GM23338 (cell line): ENCODE results near the gene TMEM175. TPM values are rescaled to one million over a fixed set of nuclear protein-coding genes. Genes with fewer than 3 reads are reported as not detected.

Experiments used
- ATAC-seq: fragments of 200-7000 bp; cut with Tn5 transposase; 3 replicates; pipeline ENCODE4 v1.9.1; 2020
- DNase-seq: peaks from one replicate; pipeline ENCODE4 v3.0.0-alpha.2; 2015; ENCODE audit warnings: low spot score
- H2AFZ ChIP-seq: fragments of 200-600 bp; sonication (generic); 2 replicates; pipeline ENCODE4 v1.8.0; 2016; ENCODE audit warnings: antibody characterized with exemption, mild to moderate bottlenecking, moderate library complexity
- H3F3A ChIP-seq: fragments of 200-600 bp; sonication (generic); replicated peaks from 2 replicates; pipeline ENCODE4 v1.8.0; 2017; ENCODE audit warnings: antibody characterized with exemption, mixed run types, low read depth
- H3K27ac ChIP-seq: fragments of 200-600 bp; sonication (generic); 2 replicates; pipeline ENCODE4 v1.6.1; 2016; ENCODE audit warnings: low read depth
- H3K27me3 ChIP-seq: fragments of 200-600 bp; sonication (generic); 2 replicates; pipeline ENCODE4 v1.8.0; 2016; ENCODE audit warnings: mild to moderate bottlenecking, mixed run types, moderate library complexity; ENCODE audit not compliant: insufficient read depth
- H3K36me3 ChIP-seq: fragments of 200-600 bp; sonication (generic); 2 replicates; pipeline ENCODE4 v1.8.0; 2016; ENCODE audit warnings: mild to moderate bottlenecking; ENCODE audit not compliant: insufficient read depth
- H3K4me1 ChIP-seq: fragments of 200-600 bp; sonication (generic); 2 replicates; pipeline ENCODE4 v1.8.0; 2016; ENCODE audit warnings: mild to moderate bottlenecking, moderate library complexity; ENCODE audit not compliant: insufficient read depth
- H3K4me2 ChIP-seq: fragments of 200-600 bp; sonication (generic); 2 replicates; pipeline ENCODE4 v1.7.1; 2017; ENCODE audit warnings: mixed run types
- H3K4me3 ChIP-seq: fragments of 200-600 bp; sonication (generic); 2 replicates; pipeline ENCODE4 v1.6.1; 2016; ENCODE audit warnings: mixed run types
- H3K79me2 ChIP-seq: fragments of 200-600 bp; sonication (generic); replicated peaks from 2 replicates; pipeline ENCODE4 v1.8.0; 2017; ENCODE audit warnings: mild to moderate bottlenecking; ENCODE audit not compliant: insufficient read depth
- H3K9me2 ChIP-seq: fragments of 200-600 bp; sonication (generic); 2 replicates; pipeline ENCODE4 v1.8.0; 2017; ENCODE audit not compliant: insufficient read depth
- H4K20me1 ChIP-seq: fragments of 200-600 bp; sonication (generic); replicated peaks from 2 replicates; pipeline ENCODE4 v1.8.0; 2017; ENCODE audit warnings: mild to moderate bottlenecking; ENCODE audit not compliant: insufficient read depth
- H3K27ac Mint-ChIP-seq: 2 replicates; pipeline ENCODE4 v1.8.0; 2020; ENCODE audit warnings: inconsistent platforms, mild to moderate bottlenecking, moderate library complexity, mixed read lengths
- H3K27me3 Mint-ChIP-seq: 3 replicates; pipeline ENCODE4 v1.8.0; 2022; ENCODE audit warnings: low read depth, mild to moderate bottlenecking, moderate library complexity, mixed read lengths, inconsistent platforms; ENCODE audit not compliant: insufficient read depth, poor library complexity
- H3K36me3 Mint-ChIP-seq: 3 replicates; pipeline ENCODE4 v1.8.0; 2021; ENCODE audit warnings: low read depth, mild to moderate bottlenecking, inconsistent platforms, moderate library complexity, mixed read lengths
- H3K4me1 Mint-ChIP-seq: 3 replicates; pipeline ENCODE4 v1.8.0; 2020; ENCODE audit warnings: mild to moderate bottlenecking, inconsistent platforms, mixed read lengths
- H3K4me3 Mint-ChIP-seq: 3 replicates; pipeline ENCODE4 v1.8.0; 2021; ENCODE audit warnings: moderate library complexity, mild to moderate bottlenecking, inconsistent platforms, mixed read lengths
- H3K9me3 Mint-ChIP-seq: 3 replicates; pipeline ENCODE4 v1.8.0; 2020; ENCODE audit warnings: moderate library complexity, mild to moderate bottlenecking, inconsistent platforms, mixed read lengths
- CREB1 ChIP-seq: fragments of 250-450 bp; sonication (Bioruptor Pico); IDR thresholded peaks from 2 replicates; pipeline ENCODE4 v1.5.0; 2020; ENCODE audit warnings: low read depth, mild to moderate bottlenecking, moderate library complexity
- ETS1 ChIP-seq: IDR thresholded peaks from 2 replicates; pipeline ENCODE4 v1.6.1; 2016; ENCODE audit warnings: antibody characterized with exemption
- EZH2 ChIP-seq: fragments of 200-600 bp; sonication (generic); IDR thresholded peaks from one replicate; pipeline ENCODE4 v1.8.0; 2017; ENCODE audit warnings: antibody characterized with exemption, mild to moderate bottlenecking, low read depth; ENCODE audit not compliant: unreplicated experiment
- EZH2phosphoT487 ChIP-seq: fragments of 200-600 bp; sonication (generic); IDR thresholded peaks from one replicate; pipeline ENCODE4 v1.8.1; 2018; ENCODE audit warnings: antibody characterized with exemption; ENCODE audit not compliant: unreplicated experiment
- JUNB ChIP-seq: IDR thresholded peaks from one replicate; pipeline ENCODE4 v1.6.1; 2016; ENCODE audit warnings: antibody characterized with exemption; ENCODE audit not compliant: unreplicated experiment
- NANOG ChIP-seq: IDR thresholded peaks from 2 replicates; pipeline ENCODE4 v1.6.1; 2016; ENCODE audit warnings: antibody characterized with exemption, borderline replicate concordance
- POLR2AphosphoS5 ChIP-seq: IDR thresholded peaks from 2 replicates; pipeline ENCODE4 v1.6.1; 2016; ENCODE audit warnings: antibody characterized with exemption, low read depth
- STAT1 ChIP-seq: IDR thresholded peaks from one replicate; pipeline ENCODE4 v1.6.1; 2016; ENCODE audit warnings: antibody characterized with exemption; ENCODE audit not compliant: unreplicated experiment
- ZNF114 ChIP-seq: fragments of 250-450 bp; sonication (Bioruptor Pico); IDR thresholded peaks from 2 replicates; pipeline ENCODE4 v1.5.0; 2020; ENCODE audit warnings: mild to moderate bottlenecking, moderate library complexity
- ZNF331 ChIP-seq: fragments of 250-450 bp; sonication (Bioruptor Pico); IDR thresholded peaks from 2 replicates; pipeline ENCODE4 v1.5.0; 2020; ENCODE audit warnings: low read depth, mild to moderate bottlenecking, moderate library complexity
- polyA plus RNA-seq: library from polyadenylated mRNA; unstranded; fragments of >200 nt; fragmentation: Nextera tagmentation; extraction: Ambion mirVana; gene quantifications from 2 replicates; pipeline ENCODE4 v1.2.1, GENCODE V29; 2016
- total RNA-seq: library from RNA; depleted of rRNA; stranded (reverse); fragments of >200 nt; shearing (Covaris generic); gene quantifications from 2 replicates; pipeline ENCODE4 v1.2.3, GENCODE V29; 2014
- TF ChIP-seq, protein P1 (sequence below): fragments of 250-450 bp; sonication (Bioruptor Pico); IDR thresholded peaks from 2 replicates; pipeline ENCODE4 v1.5.0; 2020; ENCODE audit warnings: mild to moderate bottlenecking, moderate library complexity
- TF ChIP-seq, protein P2 (sequence below): IDR thresholded peaks from one replicate; pipeline ENCODE4 v1.6.1; 2018; ENCODE audit warnings: antibody characterized with exemption; ENCODE audit not compliant: unreplicated experiment
- TF ChIP-seq, protein P3 (sequence below), 2 experiments: fragments of 200-600 bp in 1 of 2; sonication (generic) in 1 of 2; conservative IDR thresholded peaks; 2 replicates each; pipeline versions ENCODE4 v1.5.1 to v1.6.1; 2016 to 2017; ENCODE audit warnings: antibody characterized with exemption in 2 of 2, low read depth in 2 of 2, mild to moderate bottlenecking in 2 of 2, moderate library complexity in 1 of 2

The TMEM175 gene
- total and polyA plus RNA-seq, 2 experiments from 2014 or later: 8.0 to 11.4 TPM

DNA sequence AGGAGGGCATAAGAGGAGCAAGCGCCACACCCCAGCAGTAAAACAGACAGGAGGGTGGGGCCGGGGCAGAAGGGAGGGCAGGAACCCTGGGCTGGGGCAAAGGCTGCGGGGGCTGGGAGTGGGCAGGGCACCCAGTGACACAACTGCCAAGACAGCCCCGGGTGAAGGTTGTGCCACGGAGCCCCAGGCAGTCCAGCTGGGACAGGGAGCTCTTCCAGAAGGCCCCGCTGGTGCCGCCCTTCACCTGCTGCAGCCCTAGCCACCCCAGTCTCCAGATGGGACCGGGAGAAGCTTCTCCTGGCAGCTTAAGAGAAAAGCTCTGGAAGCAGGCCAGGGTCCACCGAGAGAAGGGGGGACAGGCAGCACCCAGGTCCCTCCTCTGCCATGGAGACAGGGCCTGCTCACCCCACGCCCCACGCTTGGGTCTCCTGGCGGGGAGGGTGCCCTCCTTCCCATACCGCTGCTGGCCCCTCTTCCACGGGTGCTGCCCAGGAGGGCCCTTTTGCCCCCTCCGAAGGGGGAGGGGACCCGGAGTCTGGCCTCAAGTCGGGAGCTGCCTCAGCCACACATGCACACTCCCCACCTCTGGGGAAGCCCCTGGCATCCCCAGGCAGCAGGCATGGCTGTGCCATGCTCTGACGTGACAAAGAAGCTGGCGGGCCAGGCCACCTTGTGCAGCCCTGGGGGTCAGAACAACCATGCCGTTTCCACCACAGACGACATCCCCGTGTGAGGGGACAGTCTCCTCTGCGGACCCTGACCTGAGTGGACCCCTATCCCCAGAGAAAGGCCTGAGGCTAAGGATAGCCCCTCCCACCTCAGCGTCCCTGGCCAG is 39.6 kb downstream of the TMEM175 start:
- Histone ChIP-seq H3K4me1 (no peaks in the 10 kb centered on the region), H3K27ac (no peak overlapping the region), H3F3A (peaks cover 4% of the 10 kb centered on the region; the same call in 1 of the 2 replicates), H3K27me3 (peaks cover 20% of the 10 kb centered on the region; the same call in 1 of the 2 replicates), H3K4me2 (peak overlapping the region; percentile 83), H4K20me1 (no peaks in the 10 kb centered on the region), H3K9me2 (no peaks in the 10 kb centered on the region), H3K4me3 (peak overlapping the region; percentile 87), H2AFZ (no peak overlapping the region), H3K79me2 (no peaks in the 10 kb centered on the region), H3K36me3 (no peaks in the 10 kb centered on the region)
- DNase-seq: no peak
- no peak for ATAC-seq
- Mint-ChIP-seq H3K27me3 (peaks cover 24% of the 10 kb centered on the region), H3K27ac (no peak overlapping the region), H3K9me3 (peaks cover 16% of the 10 kb centered on the region; the same call in 1 of the 3 replicates), H3K4me3 (0 out of 3 replicates have a peak overlapping the region, but pooled peaks have one; percentile 54), H3K36me3 (no peaks in the 10 kb centered on the region), H3K4me1 (no peaks in the 10 kb centered on the region)
- TF ChIP-seq ETS1 (no peak), ZNF114 (CRISPR knock-in tag) (no peak), EZH2 (no peak), JUNB (no peak), STAT1 (no peak), NANOG (no peak), EZH2phosphoT487 (no peak), CREB1 (CRISPR knock-in tag) (no peak), ZNF331 (no peak), POLR2AphosphoS5 (no peak)
- TF ChIP-seq, protein P1, sequence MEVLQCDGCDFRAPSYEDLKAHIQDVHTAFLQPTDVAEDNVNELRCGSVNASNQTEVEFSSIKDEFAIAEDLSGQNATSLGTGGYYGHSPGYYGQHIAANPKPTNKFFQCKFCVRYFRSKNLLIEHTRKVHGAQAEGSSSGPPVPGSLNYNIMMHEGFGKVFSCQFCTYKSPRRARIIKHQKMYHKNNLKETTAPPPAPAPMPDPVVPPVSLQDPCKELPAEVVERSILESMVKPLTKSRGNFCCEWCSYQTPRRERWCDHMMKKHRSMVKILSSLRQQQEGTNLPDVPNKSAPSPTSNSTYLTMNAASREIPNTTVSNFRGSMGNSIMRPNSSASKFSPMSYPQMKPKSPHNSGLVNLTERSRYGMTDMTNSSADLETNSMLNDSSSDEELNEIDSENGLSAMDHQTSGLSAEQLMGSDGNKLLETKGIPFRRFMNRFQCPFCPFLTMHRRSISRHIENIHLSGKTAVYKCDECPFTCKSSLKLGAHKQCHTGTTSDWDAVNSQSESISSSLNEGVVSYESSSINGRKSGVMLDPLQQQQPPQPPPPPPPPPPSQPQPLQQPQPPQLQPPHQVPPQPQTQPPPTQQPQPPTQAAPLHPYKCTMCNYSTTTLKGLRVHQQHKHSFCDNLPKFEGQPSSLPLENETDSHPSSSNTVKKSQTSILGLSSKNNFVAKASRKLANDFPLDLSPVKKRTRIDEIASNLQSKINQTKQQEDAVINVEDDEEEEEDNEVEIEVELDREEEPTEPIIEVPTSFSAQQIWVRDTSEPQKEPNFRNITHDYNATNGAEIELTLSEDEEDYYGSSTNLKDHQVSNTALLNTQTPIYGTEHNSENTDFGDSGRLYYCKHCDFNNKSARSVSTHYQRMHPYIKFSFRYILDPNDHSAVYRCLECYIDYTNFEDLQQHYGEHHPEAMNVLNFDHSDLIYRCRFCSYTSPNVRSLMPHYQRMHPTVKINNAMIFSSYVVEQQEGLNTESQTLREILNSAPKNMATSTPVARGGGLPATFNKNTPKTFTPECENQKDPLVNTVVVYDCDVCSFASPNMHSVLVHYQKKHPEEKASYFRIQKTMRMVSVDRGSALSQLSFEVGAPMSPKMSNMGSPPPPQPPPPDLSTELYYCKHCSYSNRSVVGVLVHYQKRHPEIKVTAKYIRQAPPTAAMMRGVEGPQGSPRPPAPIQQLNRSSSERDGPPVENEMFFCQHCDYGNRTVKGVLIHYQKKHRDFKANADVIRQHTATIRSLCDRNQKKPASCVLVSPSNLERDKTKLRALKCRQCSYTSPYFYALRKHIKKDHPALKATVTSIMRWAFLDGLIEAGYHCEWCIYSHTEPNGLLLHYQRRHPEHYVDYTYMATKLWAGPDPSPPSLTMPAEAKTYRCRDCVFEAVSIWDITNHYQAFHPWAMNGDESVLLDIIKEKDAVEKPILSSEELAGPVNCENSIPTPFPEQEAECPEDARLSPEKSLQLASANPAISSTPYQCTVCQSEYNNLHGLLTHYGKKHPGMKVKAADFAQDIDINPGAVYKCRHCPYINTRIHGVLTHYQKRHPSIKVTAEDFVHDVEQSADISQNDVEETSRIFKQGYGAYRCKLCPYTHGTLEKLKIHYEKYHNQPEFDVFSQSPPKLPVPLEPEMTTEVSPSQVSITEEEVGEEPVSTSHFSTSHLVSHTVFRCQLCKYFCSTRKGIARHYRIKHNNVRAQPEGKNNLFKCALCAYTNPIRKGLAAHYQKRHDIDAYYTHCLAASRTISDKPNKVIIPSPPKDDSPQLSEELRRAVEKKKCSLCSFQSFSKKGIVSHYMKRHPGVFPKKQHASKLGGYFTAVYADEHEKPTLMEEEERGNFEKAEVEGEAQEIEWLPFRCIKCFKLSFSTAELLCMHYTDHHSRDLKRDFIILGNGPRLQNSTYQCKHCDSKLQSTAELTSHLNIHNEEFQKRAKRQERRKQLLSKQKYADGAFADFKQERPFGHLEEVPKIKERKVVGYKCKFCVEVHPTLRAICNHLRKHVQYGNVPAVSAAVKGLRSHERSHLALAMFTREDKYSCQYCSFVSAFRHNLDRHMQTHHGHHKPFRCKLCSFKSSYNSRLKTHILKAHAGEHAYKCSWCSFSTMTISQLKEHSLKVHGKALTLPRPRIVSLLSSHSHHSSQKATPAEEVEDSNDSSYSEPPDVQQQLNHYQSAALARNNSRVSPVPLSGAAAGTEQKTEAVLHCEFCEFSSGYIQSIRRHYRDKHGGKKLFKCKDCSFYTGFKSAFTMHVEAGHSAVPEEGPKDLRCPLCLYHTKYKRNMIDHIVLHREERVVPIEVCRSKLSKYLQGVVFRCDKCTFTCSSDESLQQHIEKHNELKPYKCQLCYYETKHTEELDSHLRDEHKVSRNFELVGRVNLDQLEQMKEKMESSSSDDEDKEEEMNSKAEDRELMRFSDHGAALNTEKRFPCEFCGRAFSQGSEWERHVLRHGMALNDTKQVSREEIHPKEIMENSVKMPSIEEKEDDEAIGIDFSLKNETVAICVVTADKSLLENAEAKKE (CRISPR knock-in tag): no peak
- TF ChIP-seq, protein P2, sequence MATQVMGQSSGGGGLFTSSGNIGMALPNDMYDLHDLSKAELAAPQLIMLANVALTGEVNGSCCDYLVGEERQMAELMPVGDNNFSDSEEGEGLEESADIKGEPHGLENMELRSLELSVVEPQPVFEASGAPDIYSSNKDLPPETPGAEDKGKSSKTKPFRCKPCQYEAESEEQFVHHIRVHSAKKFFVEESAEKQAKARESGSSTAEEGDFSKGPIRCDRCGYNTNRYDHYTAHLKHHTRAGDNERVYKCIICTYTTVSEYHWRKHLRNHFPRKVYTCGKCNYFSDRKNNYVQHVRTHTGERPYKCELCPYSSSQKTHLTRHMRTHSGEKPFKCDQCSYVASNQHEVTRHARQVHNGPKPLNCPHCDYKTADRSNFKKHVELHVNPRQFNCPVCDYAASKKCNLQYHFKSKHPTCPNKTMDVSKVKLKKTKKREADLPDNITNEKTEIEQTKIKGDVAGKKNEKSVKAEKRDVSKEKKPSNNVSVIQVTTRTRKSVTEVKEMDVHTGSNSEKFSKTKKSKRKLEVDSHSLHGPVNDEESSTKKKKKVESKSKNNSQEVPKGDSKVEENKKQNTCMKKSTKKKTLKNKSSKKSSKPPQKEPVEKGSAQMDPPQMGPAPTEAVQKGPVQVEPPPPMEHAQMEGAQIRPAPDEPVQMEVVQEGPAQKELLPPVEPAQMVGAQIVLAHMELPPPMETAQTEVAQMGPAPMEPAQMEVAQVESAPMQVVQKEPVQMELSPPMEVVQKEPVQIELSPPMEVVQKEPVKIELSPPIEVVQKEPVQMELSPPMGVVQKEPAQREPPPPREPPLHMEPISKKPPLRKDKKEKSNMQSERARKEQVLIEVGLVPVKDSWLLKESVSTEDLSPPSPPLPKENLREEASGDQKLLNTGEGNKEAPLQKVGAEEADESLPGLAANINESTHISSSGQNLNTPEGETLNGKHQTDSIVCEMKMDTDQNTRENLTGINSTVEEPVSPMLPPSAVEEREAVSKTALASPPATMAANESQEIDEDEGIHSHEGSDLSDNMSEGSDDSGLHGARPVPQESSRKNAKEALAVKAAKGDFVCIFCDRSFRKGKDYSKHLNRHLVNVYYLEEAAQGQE: no peak
- TF ChIP-seq, protein P3, sequence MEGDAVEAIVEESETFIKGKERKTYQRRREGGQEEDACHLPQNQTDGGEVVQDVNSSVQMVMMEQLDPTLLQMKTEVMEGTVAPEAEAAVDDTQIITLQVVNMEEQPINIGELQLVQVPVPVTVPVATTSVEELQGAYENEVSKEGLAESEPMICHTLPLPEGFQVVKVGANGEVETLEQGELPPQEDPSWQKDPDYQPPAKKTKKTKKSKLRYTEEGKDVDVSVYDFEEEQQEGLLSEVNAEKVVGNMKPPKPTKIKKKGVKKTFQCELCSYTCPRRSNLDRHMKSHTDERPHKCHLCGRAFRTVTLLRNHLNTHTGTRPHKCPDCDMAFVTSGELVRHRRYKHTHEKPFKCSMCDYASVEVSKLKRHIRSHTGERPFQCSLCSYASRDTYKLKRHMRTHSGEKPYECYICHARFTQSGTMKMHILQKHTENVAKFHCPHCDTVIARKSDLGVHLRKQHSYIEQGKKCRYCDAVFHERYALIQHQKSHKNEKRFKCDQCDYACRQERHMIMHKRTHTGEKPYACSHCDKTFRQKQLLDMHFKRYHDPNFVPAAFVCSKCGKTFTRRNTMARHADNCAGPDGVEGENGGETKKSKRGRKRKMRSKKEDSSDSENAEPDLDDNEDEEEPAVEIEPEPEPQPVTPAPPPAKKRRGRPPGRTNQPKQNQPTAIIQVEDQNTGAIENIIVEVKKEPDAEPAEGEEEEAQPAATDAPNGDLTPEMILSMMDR (conservative IDR thresholded peaks at IDR 0.05; ENCODE audit: low read depth in 2 of 2): no peak
